Melanocyte of skin (primary cell): ENCODE measurements around the gene ZBTB9. TPM values are rescaled to one million over a fixed set of nuclear protein-coding genes. Genes with fewer than 3 reads are reported as not detected.

Experiments used
- small RNA-seq, 2 donors: library from RNA; depleted of rRNA; stranded (forward); fragments of <200 nt; gene quantifications; one replicate each; pipeline ENCODE3, GENCODE V24; 2012
- total RNA-seq, 2 donors: library from RNA; depleted of rRNA; stranded (reverse); fragments of >200 nt; gene quantifications; 2 replicates each; pipeline ENCODE4 v1.2.3, GENCODE V29; 2012

Gene ZBTB9
- 1 to 10 TPM; 3.8 to 7.3 TPM for total RNA-seq

GRCh38 chr6:33454009-33454946, at the start of gene ZBTB9:
Gene ZBTB9 (plus strand): TSS chr6:33454576. CDS start chr6:33455101, 525 bp downstream.

GRCh38 chr6:33410711-33411631, 43.4 kb upstream of the ZBTB9 start, which contains the start of gene PHF1:
Gene PHF1 (plus strand): TSS chr6:33411014. CDS start chr6:33412264, 1,250 bp downstream.

GRCh38 chr6:33417903-33418689, 36.3 kb upstream of the ZBTB9 start, which contains the start of gene CUTA:
Gene CUTA (minus strand): TSS chr6:33418107. CDS start chr6:33418000, 107 bp downstream.

GRCh38 chr6:33419580-33420490, 34.5 kb upstream of the ZBTB9 start, which contains the start of gene SYNGAP1:
Gene SYNGAP1 (plus strand): TSS chr6:33420065. CDS start chr6:33420265, 200 bp downstream.

Small RNA genes lying within 50 kb of the gene (small RNA-seq; reads per million reads assigned to genes)
- 0 reads per million in 2 donors for gene ZBTB9

Other genes starting within 250 kb of the ZBTB9 start
- 1 to 10 TPM; 4.3 to 6.5 TPM for gene HSD17B8, start 249.9 kb upstream of the ZBTB9 start, total RNA-seq
- 10 to 100 TPM; 23.6 to 25.8 TPM for gene RING1, start 246.1 kb upstream of the ZBTB9 start, total RNA-seq
- gene VPS52, start 182.7 kb upstream of the ZBTB9 start, total RNA-seq: 10 to 100 TPM; 38.3 to 41.0 TPM
- gene RPS18, start 182.5 kb upstream of the ZBTB9 start, total RNA-seq: 1,000 to 10,000 TPM; 1,205 to 1,781 TPM
- 1 to 10 TPM; 3.7 to 7.6 TPM for gene B3GALT4, start 177.5 kb upstream of the ZBTB9 start, total RNA-seq
- 10 to 100 TPM; 68.5 to 92.6 TPM for gene WDR46, start 165.3 kb upstream of the ZBTB9 start, total RNA-seq
- gene PFDN6, start 165.0 kb upstream of the ZBTB9 start, total RNA-seq: 10 to 100 TPM; 32.7 to 58.3 TPM
- gene RGL2, start 155.6 kb upstream of the ZBTB9 start, total RNA-seq: 10 to 100 TPM; 19.0 to 23.1 TPM
- gene TAPBP, start 140.5 kb upstream of the ZBTB9 start, total RNA-seq: 100 to 1,000 TPM; 120 to 228 TPM
- gene ZBTB22, start 136.8 kb upstream of the ZBTB9 start, total RNA-seq: 10 to 100 TPM in 1 of 2 donors, 1 to 10 TPM in 1; 7.7 to 12.7 TPM
- gene DAXX, start 131.6 kb upstream of the ZBTB9 start, total RNA-seq: 10 to 100 TPM; 28.9 to 45.6 TPM
- 10 to 100 TPM; 32.0 to 59.6 TPM for gene KIFC1, start 62.8 kb upstream of the ZBTB9 start, total RNA-seq
- 10 to 100 TPM; 11.7 to 16.5 TPM for gene PHF1, start 43.6 kb upstream of the ZBTB9 start, total RNA-seq
- 100 to 1,000 TPM; 139 to 144 TPM for gene CUTA, start 36.5 kb upstream of the ZBTB9 start, total RNA-seq
- gene SYNGAP1, start 34.5 kb upstream of the ZBTB9 start, total RNA-seq: 1 to 10 TPM; 4.8 to 5.3 TPM
- 10 to 100 TPM; 21.0 to 36.0 TPM for gene BAK1, start 125.7 kb downstream of the ZBTB9 start, total RNA-seq
- 10 to 100 TPM; 19.3 to 36.3 TPM for gene ITPR3, start 166.7 kb downstream of the ZBTB9 start, total RNA-seq